HepG2 (cell line): Measurements from ENCODE around the gene SYVN1. TPM values are rescaled to one million over a fixed set of nuclear protein-coding genes. Genes with fewer than 3 reads are reported as not detected.
A peak's percentile ranks its signal among the peaks of the same experiment; 100 is the strongest.

ENCODE experiments used
- CBX5 ChIP-seq: sonication (generic); formaldehyde crosslinking; IDR thresholded peaks from 2 replicates; pipeline ENCODE4 v1.4.0; 2020; ENCODE audit warnings: missing genetic modification reagents, borderline replicate concordance
- CHD4 ChIP-seq: fragments of 200-600 bp; sonication (generic); IDR thresholded peaks from 2 replicates; pipeline ENCODE4 v1.7.0; 2017; ENCODE audit warnings: mild to moderate bottlenecking, low read length, borderline replicate concordance
- FOXO1 ChIP-seq: sonication (generic); formaldehyde crosslinking; IDR thresholded peaks from 2 replicates; pipeline ENCODE4 v1.4.0; 2020; ENCODE audit warnings: missing genetic modification reagents
- HMGXB4 ChIP-seq, 2 experiments: sonication (generic) in 1 of 2; formaldehyde crosslinking in 1 of 2; IDR thresholded peaks; 2 replicates each; pipeline versions ENCODE4 v1.4.0 to v1.6.1; 2018 to 2020; ENCODE audit warnings: missing genetic modification reagents in 2 of 2, borderline replicate concordance in 1 of 2, low read depth in 1 of 2, mild to moderate bottlenecking in 1 of 2, missing biosample characterization in 1 of 2
- HNF4G ChIP-seq, 2 experiments: sonication (generic) in 1 of 2; formaldehyde crosslinking in 1 of 2; IDR thresholded peaks; 2 replicates each; pipeline versions ENCODE4 v1.4.0 to v1.6.1; 2011 to 2020; ENCODE audit warnings: borderline replicate concordance in 2 of 2, low read depth in 2 of 2, mild to moderate bottlenecking in 2 of 2, low read length in 1 of 2, missing genetic modification reagents in 1 of 2, moderate library complexity in 1 of 2
- HOMEZ ChIP-seq: IDR thresholded peaks from 2 replicates; pipeline ENCODE4 v1.6.1; 2016; ENCODE audit warnings: low read depth
- MZF1 ChIP-seq: sonication (generic); formaldehyde crosslinking; IDR thresholded peaks from 2 replicates; pipeline ENCODE4 v1.8.1; 2023; ENCODE audit warnings: mild to moderate bottlenecking, missing genetic modification reagents, borderline replicate concordance
- NFKBIZ ChIP-seq: IDR thresholded peaks from 2 replicates; pipeline ENCODE4 v1.6.1; 2018; ENCODE audit warnings: missing genetic modification reagents, missing compliant biosample characterization
- NONO ChIP-seq, 2 experiments: fragments of 450-650 bp in 1 of 2; sonication (generic) in 1 of 2; formaldehyde crosslinking in 1 of 2; IDR thresholded peaks in 1 of 2; conservative IDR thresholded peaks in 1 of 2; 2 replicates each; pipeline versions ENCODE4 v1.6.1 to v1.8.0; 2017 to 2022; ENCODE audit warnings: mild to moderate bottlenecking in 1 of 2, missing genetic modification reagents in 1 of 2, moderate library complexity in 1 of 2
- NPAS2 ChIP-seq: sonication (generic); formaldehyde crosslinking; IDR thresholded peaks from 2 replicates; pipeline ENCODE4 v1.8.0; 2022; ENCODE audit warnings: mild to moderate bottlenecking, missing genetic modification reagents, borderline replicate concordance
- NR2F1 ChIP-seq, 2 experiments: fragments of 450-650 bp in 1 of 2; formaldehyde crosslinking in 1 of 2; IDR thresholded peaks; 2 replicates each; pipeline versions ENCODE4 v1.5.0 to v1.6.1; 2016 to 2020; ENCODE audit warnings: mild to moderate bottlenecking in 1 of 2, missing compliant biosample characterization in 1 of 2, missing genetic modification reagents in 1 of 2, moderate library complexity in 1 of 2
- NR2F2 ChIP-seq: IDR thresholded peaks from 2 replicates; pipeline ENCODE4 v1.6.1; 2012; ENCODE audit warnings: low read depth, inconsistent platforms, borderline replicate concordance
- PITX1 ChIP-seq: sonication (generic); formaldehyde crosslinking; IDR thresholded peaks from 2 replicates; pipeline ENCODE4 v1.5.1; 2020; ENCODE audit warnings: mild to moderate bottlenecking, missing genetic modification reagents
- TFAP4 ChIP-seq: sonication (generic); IDR thresholded peaks from 2 replicates; pipeline ENCODE4 v1.6.1; 2016; ENCODE audit warnings: low read depth, borderline replicate concordance
- ZFP36 ChIP-seq: fragments of 150-350 bp; IDR thresholded peaks from 2 replicates; pipeline ENCODE4 v1.6.1; 2018; ENCODE audit warnings: borderline replicate concordance, low read length, low read depth; ENCODE audit not compliant: partially characterized antibody
- ZNF251 ChIP-seq: sonication (generic); formaldehyde crosslinking; IDR thresholded peaks from 2 replicates; pipeline ENCODE4 v1.9.0; 2021; ENCODE audit warnings: mild to moderate bottlenecking, missing genetic modification reagents
- ZNF569 ChIP-seq: sonication (generic); formaldehyde crosslinking; IDR thresholded peaks from 2 replicates; pipeline ENCODE4 v1.5.0; 2020; ENCODE audit warnings: mild to moderate bottlenecking, missing genetic modification reagents, moderate library complexity, borderline replicate concordance
- ZNF660 ChIP-seq: sonication (generic); formaldehyde crosslinking; IDR thresholded peaks from 2 replicates; pipeline ENCODE4 v1.5.1; 2020; ENCODE audit warnings: mild to moderate bottlenecking, low read depth, missing genetic modification reagents, borderline replicate concordance
- ZNF777 ChIP-seq: sonication (generic); formaldehyde crosslinking; IDR thresholded peaks from 2 replicates; pipeline ENCODE4 v1.4.0; 2020; ENCODE audit warnings: missing genetic modification reagents
- ZNF788 ChIP-seq: sonication (generic); formaldehyde crosslinking; IDR thresholded peaks from 2 replicates; pipeline ENCODE4 v1.5.0; 2020; ENCODE audit warnings: mild to moderate bottlenecking, missing genetic modification reagents, borderline replicate concordance
- ZNF883 ChIP-seq: sonication (generic); formaldehyde crosslinking; IDR thresholded peaks from 2 replicates; pipeline ENCODE4 v1.5.1; 2020; ENCODE audit warnings: mild to moderate bottlenecking, missing genetic modification reagents; ENCODE audit errors: not compliant biosample characterization
- polyA plus RNA-seq, 8 experiments: library from polyadenylated mRNA; depleted of rRNA in 3 of 8; stranded (reverse) in 7 of 8; unstranded in 1 of 8; fragments of >200 nt; fragmentation: Illumina TruSeq in 4 of 8; extraction: Trizol in 4 of 8; gene quantifications; 2 replicates each; pipeline versions ENCODE4 v1.2.1 to v1.2.3, GENCODE V29; 2011 to 2016; ENCODE audit warnings: low read depth in 4 of 8, missing spikeins in 1 of 8, mixed read lengths in 1 of 8; ENCODE audit not compliant: insufficient read depth in 1 of 8
- total RNA-seq, 5 experiments: library from RNA; depleted of rRNA; stranded (reverse); fragments of >200 nt; fragmentation: Illumina TruSeq; extraction: Trizol; gene quantifications; 2 replicates each; pipeline ENCODE4 v1.2.3, GENCODE V29; 2016; ENCODE audit warnings: low read depth in 1 of 5
- TF ChIP-seq, protein P1 (sequence below): sonication (generic); formaldehyde crosslinking; IDR thresholded peaks from 2 replicates; pipeline ENCODE4 v1.8.0; 2023; ENCODE audit warnings: mild to moderate bottlenecking, missing genetic modification reagents

SYVN1 gene
- total and polyA plus RNA-seq, 2 of the 13 experiments (the other 11 are each of a cell fraction or from before 2014, with no cell fraction given) = 10.3 to 22.5 TPM

GRCh38 chr11:65134240-65134951 lies at the start of gene SYVN1 (continued):
- TF ChIP-seq HMGXB4 (CRISPR knock-in tag; IDR thresholded peaks at IDR 0.05; ENCODE audit: borderline replicate concordance in 1 of 2, low read depth in 1 of 2) = peak; percentile 78 to 82
- TF ChIP-seq TFAP4 = peak; percentile 77
- TF ChIP-seq ZNF569 (CRISPR knock-in tag) = no peak
- TF ChIP-seq NR2F1 (CRISPR knock-in tag; IDR thresholded peaks at IDR 0.05) = no peak; a peak in 1 of 4 replicates
- peak; percentile 39 for TF ChIP-seq FOXO1 (CRISPR knock-in tag)
- TF ChIP-seq NONO (IDR thresholded peaks at IDR 0.05) = no peak
- TF ChIP-seq NONO (CRISPR knock-in tag; conservative IDR thresholded peaks at IDR 0.05) = peak; percentile 84
- TF ChIP-seq MZF1 = no peak
- no peak for TF ChIP-seq ZNF251 (CRISPR knock-in tag)
- TF ChIP-seq, protein P1, sequence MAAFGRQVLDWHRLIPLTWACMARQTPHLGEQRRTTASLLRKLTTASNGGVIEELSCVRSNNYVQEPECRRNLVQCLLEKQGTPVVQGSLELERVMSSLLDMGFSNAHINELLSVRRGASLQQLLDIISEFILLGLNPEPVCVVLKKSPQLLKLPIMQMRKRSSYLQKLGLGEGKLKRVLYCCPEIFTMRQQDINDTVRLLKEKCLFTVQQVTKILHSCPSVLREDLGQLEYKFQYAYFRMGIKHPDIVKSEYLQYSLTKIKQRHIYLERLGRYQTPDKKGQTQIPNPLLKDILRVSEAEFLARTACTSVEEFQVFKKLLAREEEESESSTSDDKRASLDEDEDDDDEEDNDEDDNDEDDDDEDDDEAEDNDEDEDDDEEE (CRISPR knock-in tag) = no peak; the same call in 1 of the 2 replicates
- TF ChIP-seq ZNF883 (CRISPR knock-in tag) = peak; percentile 92
- no peak for TF ChIP-seq NPAS2 (CRISPR knock-in tag)
- TF ChIP-seq ZNF660 (CRISPR knock-in tag) = no peak
- no peak for TF ChIP-seq NFKBIZ (CRISPR knock-in tag)
- TF ChIP-seq CHD4 = no peak
- TF ChIP-seq HNF4G (IDR thresholded peaks at IDR 0.05; ENCODE audit: borderline replicate concordance, low read depth, low read length) = no peak
- 0 out of 2 replicates have a peak, but pooled peaks have one; percentile 17 for TF ChIP-seq HNF4G (CRISPR knock-in tag; IDR thresholded peaks at IDR 0.05; ENCODE audit: borderline replicate concordance, low read depth)
- peak; percentile 34; the same call in 1 of the 2 replicates for TF ChIP-seq PITX1
- no peak for TF ChIP-seq ZFP36
- peak; percentile 26; the same call in 1 of the 2 replicates for TF ChIP-seq ZNF777 (CRISPR knock-in tag)
- no peak; the same call in 1 of the 2 replicates for TF ChIP-seq CBX5 (CRISPR knock-in tag)
- peak; percentile 76; the same call in 1 of the 2 replicates for TF ChIP-seq ZNF788
- TF ChIP-seq NR2F2 = peak; percentile 53; the same call in 1 of the 2 replicates
- no peak for TF ChIP-seq HOMEZ (CRISPR knock-in tag)
